H1 (cell line): ENCODE measurements around the gene AREG. TPM values are rescaled to one million over a fixed set of nuclear protein-coding genes. Genes with fewer than 3 reads are reported as not detected.

Source experiments
- CTCF ChIA-PET: fragments of 300-600 bp; sonication (Branson Sonifier 250); formaldehyde crosslinking; loops from one replicate; lab custom pipeline; 2021; ENCODE audit not compliant: partially characterized antibody; lab: Charles Lee
- POLR2A ChIA-PET: fragments of 300-600 bp; sonication (Branson Sonifier 250); formaldehyde crosslinking; loops from one replicate; lab custom pipeline; 2021; ENCODE audit warnings: inconsistent platforms; ENCODE audit not compliant: partially characterized antibody; lab: Charles Lee
- DNase-seq, 2 experiments: peaks; one replicate each; pipeline versions ENCODE4 v3.0.0 to v3.0.0-alpha.2; 2010 to 2022; ENCODE audit warnings: low spot score in 2 of 2, low read depth in 1 of 2, mixed read lengths in 1 of 2
- FAIRE-seq: peaks from 2 replicates; lab custom pipeline; 2011; peaks lifted over from hg19 to GRCh38; lab: Jason Lieb, UNC
- H2AFZ ChIP-seq: 2 replicates; pipeline ENCODE4 v1.8.1; 2012; ENCODE audit warnings: low read length, inconsistent platforms
- H2AK5ac ChIP-seq: 2 replicates; pipeline ENCODE4 v1.6.1; 2013; ENCODE audit warnings: low read depth, low read length
- H2BK120ac ChIP-seq: replicated peaks from 2 replicates; pipeline ENCODE3; 2013; ENCODE audit warnings: low read depth, low read length, inconsistent platforms
- H2BK12ac ChIP-seq: 2 replicates; pipeline ENCODE4 v1.6.1; 2013; ENCODE audit warnings: low read depth, low read length
- H2BK15ac ChIP-seq: 2 replicates; pipeline ENCODE4 v1.6.1; 2013; ENCODE audit warnings: low read length
- H2BK20ac ChIP-seq: 2 replicates; pipeline ENCODE4 v1.6.1; 2013; ENCODE audit warnings: low read length
- H2BK5ac ChIP-seq: 2 replicates; pipeline ENCODE4 v1.6.1; 2013; ENCODE audit warnings: low read depth, low read length
- H3K14ac ChIP-seq: 2 replicates; pipeline ENCODE4 v1.6.1; 2013; ENCODE audit warnings: inconsistent platforms; ENCODE audit not compliant: insufficient read length
- H3K18ac ChIP-seq: 2 replicates; pipeline ENCODE4 v1.6.1; 2013; ENCODE audit warnings: low read length; ENCODE audit errors: extremely low read depth
- H3K23ac ChIP-seq: 2 replicates; pipeline ENCODE4 v1.6.1; 2013; ENCODE audit warnings: inconsistent platforms; ENCODE audit not compliant: insufficient read length
- H3K23me2 ChIP-seq: 2 replicates; pipeline ENCODE4 v1.6.1; 2013; ENCODE audit warnings: low read depth, low read length
- H3K27ac ChIP-seq: 2 replicates; pipeline ENCODE4 v1.6.1; 2011; ENCODE audit warnings: low read depth, low read length, inconsistent platforms
- H3K27me3 ChIP-seq, 4 experiments: replicated peaks in 1 of 4; 1 replicate in 1 of 4; 2 replicates in 3 of 4; pipeline versions ENCODE4 v1.6.1 to v1.8.1; 2011 to 2013; ENCODE audit warnings: low read length in 3 of 4, mild to moderate bottlenecking in 3 of 4, inconsistent platforms in 2 of 4, mixed read lengths in 2 of 4, moderate library complexity in 1 of 4; ENCODE audit not compliant: control insufficient read depth in 3 of 4, insufficient read depth in 3 of 4; ENCODE audit errors: extremely low read depth in 1 of 4
- H3K36me3 ChIP-seq, 4 experiments: 2 replicates each; pipeline versions ENCODE4 v1.6.1 to v1.8.1; 2011 to 2013; ENCODE audit warnings: mild to moderate bottlenecking in 4 of 4, low read length in 3 of 4, moderate library complexity in 2 of 4, control low read depth in 1 of 4, inconsistent platforms in 1 of 4; ENCODE audit not compliant: insufficient read depth in 4 of 4, control insufficient read depth in 2 of 4
- H3K4ac ChIP-seq: replicated peaks from 2 replicates; pipeline ENCODE3; 2013; ENCODE audit warnings: low read length, low read depth, mixed read lengths, inconsistent platforms; ENCODE audit not compliant: insufficient read length
- H3K4me1 ChIP-seq, 4 experiments: replicated peaks in 1 of 4; 1 replicate in 1 of 4; 2 replicates in 3 of 4; pipeline versions ENCODE4 v1.6.1 to v1.8.1; 2011 to 2013; ENCODE audit warnings: low read length in 3 of 4, inconsistent platforms in 2 of 4, mixed read lengths in 1 of 4; ENCODE audit not compliant: insufficient read depth in 4 of 4, control insufficient read depth in 3 of 4
- H3K4me2 ChIP-seq, 2 experiments: 2 replicates each; pipeline versions ENCODE4 v1.6.1 to v1.8.1; 2011 to 2013; ENCODE audit warnings: low read depth in 2 of 2, low read length in 2 of 2, control low read depth in 1 of 2, inconsistent platforms in 1 of 2, mild to moderate bottlenecking in 1 of 2; ENCODE audit not compliant: insufficient read depth in 1 of 2
- H3K4me3 ChIP-seq, 4 experiments: fragments of 200-600, 300-600 bp in 1 of 4; sonication (generic), shearing (Covaris generic), sonication (Bioruptor Twin) in 1 of 4; 2 replicates each; pipeline versions ENCODE4 v1.5.1 to v1.8.1; 2011 to 2016; ENCODE audit warnings: low read length in 4 of 4, low read depth in 3 of 4, control low read depth in 2 of 4, inconsistent platforms in 2 of 4, mild to moderate bottlenecking in 2 of 4, mixed read lengths in 1 of 4, moderate library complexity in 1 of 4; ENCODE audit not compliant: insufficient read depth in 2 of 4; ENCODE audit errors: extremely low read depth in 1 of 4
- H3K56ac ChIP-seq: replicated peaks from 2 replicates; pipeline ENCODE3; 2013; ENCODE audit warnings: low read depth, mild to moderate bottlenecking, mixed read lengths, low read length, inconsistent platforms; ENCODE audit not compliant: insufficient read length
- H3K79me1 ChIP-seq: 2 replicates; pipeline ENCODE4 v1.6.1; 2013; ENCODE audit warnings: low read depth, low read length, control low read depth
- H3K79me2 ChIP-seq, 2 experiments: 2 replicates each; pipeline versions ENCODE4 v1.6.1 to v1.8.1; 2012 to 2013; ENCODE audit warnings: low read length in 2 of 2, mild to moderate bottlenecking in 2 of 2, inconsistent platforms in 1 of 2; ENCODE audit not compliant: insufficient read depth in 2 of 2, control insufficient read depth in 1 of 2
- H3K9ac ChIP-seq, 4 experiments: replicated peaks in 1 of 4; 1 replicate in 1 of 4; 2 replicates in 3 of 4; pipeline versions ENCODE4 v1.6.1 to v1.8.1; 2011 to 2013; ENCODE audit warnings: low read depth in 3 of 4, low read length in 3 of 4, control low read depth in 2 of 4, mild to moderate bottlenecking in 2 of 4, moderate library complexity in 2 of 4, inconsistent platforms in 1 of 4; ENCODE audit errors: extremely low read depth in 1 of 4
- H3K9me3 ChIP-seq, 2 experiments: 2 replicates each; pipeline versions ENCODE4 v1.6.1 to v1.8.1; 2012 to 2013; ENCODE audit warnings: mild to moderate bottlenecking in 2 of 2, moderate library complexity in 2 of 2, control low read depth in 1 of 2, inconsistent platforms in 1 of 2, low read depth in 1 of 2, low read length in 1 of 2, mixed read lengths in 1 of 2; ENCODE audit not compliant: insufficient read depth in 2 of 2
- H4K20me1 ChIP-seq, 2 experiments: replicated peaks in 1 of 2; 2 replicates each; pipeline versions ENCODE3 to v1.8.1; 2011 to 2013; ENCODE audit warnings: inconsistent platforms in 2 of 2, low read length in 2 of 2, mild to moderate bottlenecking in 1 of 2; ENCODE audit not compliant: insufficient read depth in 2 of 2, control insufficient read depth in 1 of 2
- H4K5ac ChIP-seq: 2 replicates; pipeline ENCODE4 v1.6.1; 2013; ENCODE audit warnings: low read length, low read depth, mixed read lengths, inconsistent platforms; ENCODE audit not compliant: insufficient read length
- H4K8ac ChIP-seq: 2 replicates; pipeline ENCODE4 v1.8.0; 2013; ENCODE audit warnings: mild to moderate bottlenecking, moderate library complexity, low read length, inconsistent platforms; ENCODE audit not compliant: insufficient read depth; ENCODE audit errors: extremely low read depth
- H4K91ac ChIP-seq: replicated peaks from 2 replicates; pipeline ENCODE3; 2013; ENCODE audit warnings: low read length, mixed read lengths, inconsistent platforms; ENCODE audit not compliant: insufficient read length
- ATF2 ChIP-seq: IDR thresholded peaks from 2 replicates; pipeline ENCODE4 v1.6.1; 2012; ENCODE audit warnings: low read length, inconsistent platforms
- BACH1 ChIP-seq: IDR thresholded peaks from 2 replicates; pipeline ENCODE4 v1.6.1; 2012; ENCODE audit warnings: low read length, improper control_type of control experiment
- CREB1 ChIP-seq: IDR thresholded peaks from 2 replicates; pipeline ENCODE4 v1.6.1; 2012; ENCODE audit warnings: inconsistent platforms
- EZH2 ChIP-seq: fragments of 200-600 bp; sonication (generic); IDR thresholded peaks from 2 replicates; pipeline ENCODE4 v1.7.1; 2012; ENCODE audit warnings: low read depth, mild to moderate bottlenecking, moderate library complexity, low read length, inconsistent platforms; ENCODE audit not compliant: severe bottlenecking
- GABPA ChIP-seq: IDR thresholded peaks from 2 replicates; pipeline ENCODE4 v1.6.1; 2011; ENCODE audit warnings: mild to moderate bottlenecking, low read length, moderate library complexity, borderline replicate concordance; ENCODE audit not compliant: insufficient read depth
- GTF2F1 ChIP-seq: IDR thresholded peaks from 2 replicates; pipeline ENCODE4 v1.6.1; 2012; ENCODE audit warnings: low read depth, low read length, improper control_type of control experiment, borderline replicate concordance
- JUND ChIP-seq: IDR thresholded peaks from 2 replicates; pipeline ENCODE4 v1.6.1; 2011; ENCODE audit warnings: mild to moderate bottlenecking, improper control_type of control experiment, low read length
- PHF8 ChIP-seq: fragments of 200-600 bp; sonication (generic); conservative IDR thresholded peaks from 2 replicates; pipeline ENCODE4 v1.7.1; 2012; ENCODE audit warnings: low read depth, mild to moderate bottlenecking, inconsistent platforms, low read length, moderate library complexity
- SIN3A ChIP-seq, 2 experiments: IDR thresholded peaks in 1 of 2; conservative IDR thresholded peaks in 1 of 2; 2 replicates each; pipeline ENCODE4 v1.6.1; 2011 to 2012; ENCODE audit warnings: low read length in 2 of 2, improper control_type of control experiment in 1 of 2, low read depth in 1 of 2, mild to moderate bottlenecking in 1 of 2
- SUZ12 ChIP-seq: fragments of 200-600 bp; sonication (generic); IDR thresholded peaks from 2 replicates; pipeline ENCODE4 v1.6.1; 2012; ENCODE audit warnings: mild to moderate bottlenecking, inconsistent platforms, low read length, moderate library complexity, mixed read lengths
- TEAD4 ChIP-seq: IDR thresholded peaks from 2 replicates; pipeline ENCODE4 v1.6.1; 2012; ENCODE audit warnings: low read depth, low read length, inconsistent platforms, mixed read lengths
- YY1 ChIP-seq: IDR thresholded peaks from 2 replicates; pipeline ENCODE4 v1.6.1; 2011; ENCODE audit warnings: low read depth, mild to moderate bottlenecking, low read length
- WGBS, 2 experiments: shearing (Covaris generic) in 1 of 2; methylation state at CpG; one replicate each; pipeline versions ENCODE4 v1.1.6 to v1.1.7; 2013 to 2015; ENCODE audit warnings: low lambda C conversion rate in 2 of 2, mixed read lengths in 2 of 2, inconsistent platforms in 1 of 2, low coverage in 1 of 2, missing lambda C conversion rate in 1 of 2; ENCODE audit not compliant: insufficient replicate concordance in 2 of 2, insufficient coverage in 1 of 2, insufficient read length in 1 of 2; ENCODE audit errors: extremely low coverage in 1 of 2, missing lambda C conversion rate in 1 of 2; 5-methylcytosine and 5-hydroxymethylcytosine counted together
- polyA plus RNA-seq, 7 experiments: library from polyadenylated mRNA; depleted of rRNA in 3 of 7; stranded (reverse) in 5 of 7; unstranded in 2 of 7; fragments of >200 nt in 5 of 7; fragments of 200-250 nt in 2 of 7; gene quantifications; 1 replicate in 5 of 7; 2 replicates in 1 of 7; 4 replicates in 1 of 7; pipeline versions ENCODE4 v1.2.1 to v1.2.3, GENCODE V29; 2011 to 2013; ENCODE audit warnings: missing spikeins in 2 of 7, mixed read lengths in 2 of 7
- total RNA-seq: library from RNA; stranded (reverse); fragmentation: NEBNext Ultra II Directional; extraction: Animal tissue kit (Norgen Biotek cat#: 25700); gene quantifications from 2 replicates; pipeline ENCODE4 v1.2.1, GENCODE V29; 2021

The AREG gene
- total and polyA plus RNA-seq, 2 of the 8 experiments (the other 6 are each of a cell fraction or from before 2014, with no cell fraction given) = not detected

GRCh38 chr4:74473155-74473811 lies 28.3 kb downstream of the AREG start:
- H2AK5ac ChIP-seq = no peak overlapping the region
- no peak overlapping the region for H3K9ac ChIP-seq
- H3K27me3 ChIP-seq = no peaks in the 10 kb centered on the region
- H2BK120ac ChIP-seq = no peak overlapping the region
- no peak overlapping the region for H2BK15ac ChIP-seq
- 0 out of 2 replicates have a peak overlapping the region, but pooled peaks have one; percentile 31 for H2AFZ ChIP-seq
- no peak overlapping the region for H2BK20ac ChIP-seq
- POLR2A ChIA-PET = no interaction called here
- H3K23me2 ChIP-seq = no peaks in the 10 kb centered on the region; the same call in 1 of the 2 replicates
- H3K79me1 ChIP-seq = no peaks in the 10 kb centered on the region
- no peak overlapping the region for H3K56ac ChIP-seq
- no peak overlapping the region for H4K8ac ChIP-seq
- H4K5ac ChIP-seq = no peak overlapping the region
- no peaks in the 10 kb centered on the region for H3K79me2 ChIP-seq
- H3K9me3 ChIP-seq = no peaks in the 10 kb centered on the region
- no peak overlapping the region for H3K27ac ChIP-seq
- no peaks in the 10 kb centered on the region for H3K36me3 ChIP-seq
- no peaks in the 10 kb centered on the region for H4K20me1 ChIP-seq
- H3K23ac ChIP-seq = no peak overlapping the region
- H4K91ac ChIP-seq = no peak overlapping the region
- WGBS, 2 experiments = 95% methylated on average over 5 of the region's 5 CpGs; no CpG with 5 or more reads in 1 of the 2 experiments
- no peak overlapping the region for H3K14ac ChIP-seq
- no peak overlapping the region for H3K4me3 ChIP-seq
- no peak overlapping the region for H3K4me2 ChIP-seq
- no peak overlapping the region for H2BK5ac ChIP-seq
- no peak overlapping the region for H2BK12ac ChIP-seq
- H3K4ac ChIP-seq = no peak overlapping the region
- no peak for DNase-seq
- H3K18ac ChIP-seq = no peak overlapping the region
- CTCF ChIA-PET = interaction anchor here (0.6 to 1.5 kb wide), 4 partner anchors 12 to 58 kb away, joined by 3 to 4 read pairs (median 4); partner anchors contain the start of gene AREG
- no peak for FAIRE-seq
- no peaks in the 10 kb centered on the region for H3K4me1 ChIP-seq
- TF ChIP-seq EZH2 (no peak), ATF2 (no peak), TEAD4 (no peak), CREB1 (no peak), GTF2F1 (no peak), JUND (no peak), PHF8 (no peak), BACH1 (no peak), SIN3A (conservative IDR thresholded peaks at IDR 0.05 in 1 of 2, IDR thresholded peaks at IDR 0.05 in 1 of 2; ENCODE audit: low read depth in 1 of 2, low read length in 2 of 2) (no peak), YY1 (no peak), SUZ12 (no peak), GABPA (no peak)
